Aorta (tissue), 5 donors: ENCODE data around the gene HPX. TPM values are rescaled to one million over a fixed set of nuclear protein-coding genes. Genes with fewer than 3 reads are reported as not detected.
A peak's percentile ranks its signal among the peaks of the same experiment; 100 is the strongest.

ENCODE experiments used
- ATAC-seq: fragments of 200-7000 bp; cut with Tn5 transposase; one replicate; pipeline ENCODE4 v1.9.1; 2022; ENCODE audit warnings: moderate library complexity; ENCODE audit not compliant: low FRiP score
- DNase-seq, 2 donors: peaks; one replicate each; pipeline ENCODE4 v3.0.0-alpha.2; 2020
- H3K27ac ChIP-seq, 2 donors: one replicate each; pipeline ENCODE4 v1.5.1; 2013; ENCODE audit warnings: low read length in 2 of 2, mild to moderate bottlenecking in 2 of 2, moderate library complexity in 2 of 2, control low read depth in 1 of 2, inconsistent platforms in 1 of 2, low read depth in 1 of 2
- H3K27me3 ChIP-seq, 2 donors: one replicate each; pipeline ENCODE4 v1.6.1; 2013; ENCODE audit warnings: control low read depth in 1 of 2, low read length in 1 of 2, mild to moderate bottlenecking in 1 of 2, moderate library complexity in 1 of 2; ENCODE audit not compliant: insufficient read depth in 2 of 2, control insufficient read depth in 1 of 2
- H3K36me3 ChIP-seq, 2 donors: one replicate each; pipeline ENCODE4 v1.6.1; 2013; ENCODE audit warnings: control low read depth in 1 of 2, low read length in 1 of 2, mild to moderate bottlenecking in 1 of 2; ENCODE audit not compliant: insufficient read depth in 2 of 2, control insufficient read depth in 1 of 2
- H3K4me1 ChIP-seq, 2 donors: one replicate each; pipeline ENCODE4 v1.6.1; 2013; ENCODE audit warnings: low read length in 2 of 2, control low read depth in 1 of 2, mild to moderate bottlenecking in 1 of 2, moderate library complexity in 1 of 2; ENCODE audit not compliant: insufficient read depth in 2 of 2, control insufficient read depth in 1 of 2
- H3K4me3 ChIP-seq, 2 donors: one replicate each; pipeline ENCODE4 v1.5.1; 2013; ENCODE audit warnings: low read length in 2 of 2, control low read depth in 1 of 2, mild to moderate bottlenecking in 1 of 2
- H3K9me3 ChIP-seq: one replicate; pipeline ENCODE4 v1.6.1; 2013; ENCODE audit warnings: mild to moderate bottlenecking, low read length; ENCODE audit not compliant: control insufficient read depth
- WGBS, 2 donors: extraction: QIAGEN DNeasy Blood & Tissue Kit; methylation state at CpG; one replicate each; pipeline ENCODE4 v1.1.7; 2013; 5-methylcytosine and 5-hydroxymethylcytosine counted together
- intact Hi-C, 2 donors: fragments of 100-400 bp; cut with DNase I; formaldehyde crosslinking; loops; one replicate each; pipeline versions ENCODE4 v1.14.2 to v1.15.0; 2022
- long read RNA-seq, 2 donors: library from polyadenylated mRNA; unstranded; transcript quantifications; one replicate each; pipeline ENCODE4 v2.0.0, GENCODE V29; 2020 to 2021
- polyA plus RNA-seq, 2 donors: library from polyadenylated mRNA; stranded (reverse); fragments of 200-250 nt; gene quantifications; one replicate each; pipeline ENCODE4 v1.2.3, GENCODE V29; 2013
- total RNA-seq, 2 donors: library from RNA; stranded (reverse); fragmentation: NEBNext Ultra II Directional; extraction: Animal tissue kit (Norgen Biotek cat#: 25700); gene quantifications; one replicate each; pipeline ENCODE4 v1.2.1, GENCODE V29; 2021
- donor health status: healthy with polysubstance abuse.
- donor health status: Bipolar disorder and iron deficiency.
- donor health status: DM: no; HTN: no; CAD: no.
- donor health status: DM: no; HTN: no; CAD: no.
- donor health status: DM: yes; HTN: yes; CAD: no.

HPX gene
- total RNA-seq (1 to 10 TPM; 3.0 to 6.0 TPM), polyA plus RNA-seq (1 to 10 TPM in 1 of 2 donors, under 1 TPM in 1; 0.50 to 1.1 TPM)
- long read RNA-seq, donor 1 = 0 reads
- long read RNA-seq, donor 2 = 0 reads

GRCh38 chr11:6440906-6441358 lies at the start of gene HPX:
HPX (minus strand) TSS chr11:6440987; CDS start chr11:6440963, 24 bp downstream.
- Histone ChIP-seq H3K27ac (peak within 1 kb of the TSS in 1 of 2 donors; percentile 59), H3K9me3 (no peaks in the 10 kb centered on the region), H3K4me3 (no peak within 1 kb of the TSS), H3K36me3 (no peaks in the 10 kb centered on the region), H3K27me3 (no peaks in the 10 kb centered on the region), H3K4me1 (no peaks in the 10 kb centered on the region)
- no peak for ATAC-seq
- intact Hi-C loops = loop anchor here (5.0 kb wide), 2 partner anchors 64 to 66 kb away; no protein-coding TSS in a partner anchor
- WGBS, 2 donors = 58 to 64% methylated on average over 3 of the region's 3 CpGs
- DNase-seq = no peak

GRCh38 chr11:6489306-6489705 lies 48.5 kb upstream of the HPX start:
- ATAC-seq (no peak), DNase-seq (no peak)
- intact Hi-C loops = no loop called here
- no peaks in the 10 kb centered on the region for H3K9me3 ChIP-seq
- H3K4me3 ChIP-seq = no peak overlapping the region
- H3K27me3 ChIP-seq = no peaks in the 10 kb centered on the region
- H3K4me1 ChIP-seq = no peaks in the 10 kb centered on the region
- H3K27ac ChIP-seq = no peak overlapping the region
- 72% methylated on average over 4 of the region's 4 CpGs for WGBS, 2 donors
- H3K36me3 ChIP-seq = peaks cover 0 to 3% of the 10 kb centered on the region in 2 donors

GRCh38 chr11:6488821-6489220 lies 48.0 kb upstream of the HPX start:
- ATAC-seq (no peak), DNase-seq (no peak)
- no peak overlapping the region for H3K4me3 ChIP-seq
- WGBS, 2 donors = 81 to 89% methylated on average over 3 of the region's 3 CpGs
- intact Hi-C loops = no loop called here
- peaks cover 0 to 3% of the 10 kb centered on the region in 2 donors for H3K36me3 ChIP-seq
- H3K27me3 ChIP-seq = no peaks in the 10 kb centered on the region
- no peaks in the 10 kb centered on the region for H3K9me3 ChIP-seq
- no peaks in the 10 kb centered on the region for H3K4me1 ChIP-seq
- no peak overlapping the region for H3K27ac ChIP-seq

- H3K27me3 ChIP-seq = no peaks in the 10 kb centered on the region
- no peak for ATAC-seq
- 88 to 89% methylated on average over 6 of the region's 6 CpGs for WGBS, 2 donors
- H3K4me1 ChIP-seq = no peaks in the 10 kb centered on the region
- no peak overlapping the region for H3K4me3 ChIP-seq
- H3K9me3 ChIP-seq = no peaks in the 10 kb centered on the region
- no peak for DNase-seq
- H3K27ac ChIP-seq = no peak overlapping the region
- H3K36me3 ChIP-seq = peaks cover 0 to 3% of the 10 kb centered on the region in 2 donors
- intact Hi-C loops = no loop called here
These were observed 47.6 kb upstream of the HPX start for GRCh38 chr11:6488342-6488741.

GRCh38 chr11:6486938-6487337 lies 46.2 kb upstream of the HPX start:
- intact Hi-C loops = no loop called here
- DNase-seq = no peak
- Histone ChIP-seq H3K4me1 (peaks cover 0 to 2% of the 10 kb centered on the region in 2 donors), H3K9me3 (no peaks in the 10 kb centered on the region), H3K27ac (no peak overlapping the region), H3K4me3 (no peak overlapping the region), H3K27me3 (no peaks in the 10 kb centered on the region), H3K36me3 (peaks cover 0 to 3% of the 10 kb centered on the region in 2 donors)
- WGBS, 2 donors = 92 to 93% methylated on average over 1 of the region's 1 CpG
- no peak for ATAC-seq

- Histone ChIP-seq H3K4me1 (peaks cover 0 to 2% of the 10 kb centered on the region in 2 donors), H3K4me3 (no peak overlapping the region), H3K36me3 (peaks cover 0 to 3% of the 10 kb centered on the region in 2 donors), H3K9me3 (no peaks in the 10 kb centered on the region), H3K27me3 (no peaks in the 10 kb centered on the region), H3K27ac (no peak overlapping the region)
- WGBS, 2 donors = 84 to 90% methylated on average over 3 of the region's 3 CpGs
- intact Hi-C loops = no loop called here
- ATAC-seq = no peak
- DNase-seq = no peak
These were observed 45.5 kb upstream of the HPX start for GRCh38 chr11:6486256-6486655.

- Histone ChIP-seq H3K4me3 (no peak overlapping the region), H3K27me3 (no peaks in the 10 kb centered on the region), H3K4me1 (peaks cover 0 to 2% of the 10 kb centered on the region in 2 donors), H3K9me3 (no peaks in the 10 kb centered on the region), H3K36me3 (peaks cover 0 to 3% of the 10 kb centered on the region in 2 donors), H3K27ac (no peak overlapping the region)
- no peak for ATAC-seq
- intact Hi-C loops = no loop called here
- no peak for DNase-seq
- WGBS, 2 donors = 81 to 83% methylated on average over 3 of the region's 3 CpGs
These were observed 44.9 kb upstream of the HPX start for GRCh38 chr11:6485661-6486060.

- Histone ChIP-seq H3K27me3 (no peaks in the 10 kb centered on the region), H3K4me1 (peaks cover 0 to 2% of the 10 kb centered on the region in 2 donors), H3K4me3 (no peak overlapping the region), H3K9me3 (no peaks in the 10 kb centered on the region), H3K36me3 (peaks cover 0 to 3% of the 10 kb centered on the region in 2 donors), H3K27ac (no peak overlapping the region)
- WGBS, 2 donors = 87 to 88% methylated on average over 6 of the region's 6 CpGs
- DNase-seq (no peak), ATAC-seq (no peak)
- intact Hi-C loops = loop anchor here in 1 of 2 donors (5.0 kb wide), 1 partner anchor 199 kb away; the partner anchor contains the start of gene MRPL17
These were observed 42.2 kb upstream of the HPX start for GRCh38 chr11:6483015-6483414.

- DNase-seq = no peak
- 68 to 76% methylated on average over 4 of the region's 4 CpGs for WGBS, 2 donors
- Histone ChIP-seq H3K27me3 (no peaks in the 10 kb centered on the region), H3K4me1 (peaks cover 0 to 2% of the 10 kb centered on the region in 2 donors), H3K36me3 (peaks cover 0 to 3% of the 10 kb centered on the region in 2 donors), H3K4me3 (peak overlapping the region in 1 of 2 donors; percentile 56), H3K9me3 (no peaks in the 10 kb centered on the region), H3K27ac (no peak overlapping the region)
- intact Hi-C loops = loop anchor here in 1 of 2 donors (5.0 kb wide), 1 partner anchor 200 kb away; the partner anchor contains the start of gene MRPL17
- no peak for ATAC-seq
These were observed 41.7 kb upstream of the HPX start for GRCh38 chr11:6482441-6482840.
